ENCODE measurements around the gene SLC35F6.

- no peak for TF ChIP-seq CTCF (IDR thresholded peaks at IDR 0.05; ENCODE audit: low read length)
- no peak for TF ChIP-seq EZH2phosphoT487 (IDR thresholded peaks at IDR 0.05; ENCODE audit: low read length)
Measured at GRCh38 chr2:26726228-26726627, 37.9 kb upstream of the SLC35F6 start.

Measured in MM.1S (cell line).